Naive thymus-derived CD4-positive, alpha-beta T cell (primary cell): ENCODE data around the gene SLC34A1. TPM values are rescaled to one million over a fixed set of nuclear protein-coding genes. Genes with fewer than 3 reads are reported as not detected.

Experiments
- ATAC-seq: fragments of 150-1000 bp; cut with Tn5 transposase; 2 replicates; pipeline ENCODE4 v1.10.0; 2021; ENCODE audit warnings: mild to moderate bottlenecking, moderate library complexity
- CTCF ChIA-PET: fragments of 350-600 bp; sonication (Branson Sonifier 250); formaldehyde crosslinking; loops from one replicate; lab custom pipeline; 2021; ENCODE audit warnings: antibody characterized with exemption; lab: Charles Lee
- POLR2A ChIA-PET: fragments of 350-600 bp; sonication (Branson Sonifier 250); formaldehyde crosslinking; loops from one replicate; lab custom pipeline; 2021; ENCODE audit warnings: antibody characterized with exemption, inconsistent platforms; lab: Charles Lee
- DNase-seq, 9 donors: peaks; one replicate each; pipeline versions ENCODE4 v3.0.0 to v3.0.0-alpha.2; 2020 to 2022; ENCODE audit warnings: mixed read lengths in 1 of 9
- H3K27ac ChIP-seq: one replicate; pipeline ENCODE4 v1.7.0; 2013; ENCODE audit warnings: mild to moderate bottlenecking, low read depth, low read length, moderate library complexity
- H3K27me3 ChIP-seq, 2 donors: one replicate each; pipeline ENCODE4 v1.7.0; 2013; ENCODE audit warnings: low read length in 2 of 2, mild to moderate bottlenecking in 2 of 2, moderate library complexity in 2 of 2; ENCODE audit not compliant: control insufficient read depth in 2 of 2, insufficient read depth in 2 of 2
- H3K36me3 ChIP-seq, 3 experiments: 1 replicate in 2 of 3; 2 replicates in 1 of 3; pipeline ENCODE4 v1.7.0; 2013; ENCODE audit warnings: low read length in 3 of 3, mild to moderate bottlenecking in 3 of 3, moderate library complexity in 1 of 3; ENCODE audit not compliant: insufficient read depth in 3 of 3, control insufficient read depth in 2 of 3
- H3K4me1 ChIP-seq, 2 donors: one replicate each; pipeline ENCODE4 v1.7.0; 2013; ENCODE audit warnings: low read length in 2 of 2, mild to moderate bottlenecking in 2 of 2, moderate library complexity in 1 of 2; ENCODE audit not compliant: control insufficient read depth in 2 of 2, insufficient read depth in 2 of 2
- H3K4me3 ChIP-seq: 2 replicates; pipeline ENCODE4 v1.7.0; 2013; ENCODE audit warnings: mild to moderate bottlenecking, low read length
- H3K9me3 ChIP-seq, 3 experiments: 1 replicate in 2 of 3; 2 replicates in 1 of 3; pipeline ENCODE4 v1.7.0; 2013; ENCODE audit warnings: low read length in 3 of 3; ENCODE audit not compliant: control insufficient read depth in 2 of 3
- H3K27ac Mint-ChIP-seq, 9 donors: one replicate each; pipeline ENCODE4 v1.8.0; 2020 to 2022; ENCODE audit warnings: mixed read lengths in 9 of 9, mild to moderate bottlenecking in 8 of 9, moderate library complexity in 5 of 9, inconsistent platforms in 2 of 9
- H3K27me3 Mint-ChIP-seq, 5 donors: one replicate each; pipeline ENCODE4 v1.8.0; 2021 to 2022; ENCODE audit warnings: mixed read lengths in 5 of 5, mild to moderate bottlenecking in 1 of 5
- H3K36me3 Mint-ChIP-seq, 5 donors: one replicate each; pipeline ENCODE4 v1.8.0; 2020 to 2022; ENCODE audit warnings: mixed read lengths in 5 of 5, mild to moderate bottlenecking in 3 of 5, inconsistent platforms in 1 of 5
- H3K4me1 Mint-ChIP-seq, 7 donors: one replicate each; pipeline ENCODE4 v1.8.0; 2020 to 2022; ENCODE audit warnings: mixed read lengths in 7 of 7, mild to moderate bottlenecking in 3 of 7, inconsistent platforms in 1 of 7
- H3K4me3 Mint-ChIP-seq, 10 donors: one replicate each; pipeline ENCODE4 v1.8.0; 2020 to 2022; ENCODE audit warnings: mild to moderate bottlenecking in 10 of 10, mixed read lengths in 10 of 10, moderate library complexity in 6 of 10, inconsistent platforms in 2 of 10
- H3K9me3 Mint-ChIP-seq, 11 donors: one replicate each; pipeline ENCODE4 v1.8.0; 2020 to 2022; ENCODE audit warnings: mixed read lengths in 11 of 11, mild to moderate bottlenecking in 4 of 11, inconsistent platforms in 1 of 11, moderate library complexity in 1 of 11
- intact Hi-C, 2 donors: fragments of 100-400 bp; cut with micrococcal nuclease; formaldehyde crosslinking; loops; one replicate each; pipeline ENCODE4 v1.15.1; 2023
- polyA plus RNA-seq, 2 donors: library from polyadenylated mRNA; unstranded; fragments of 300-500 nt; fragmentation: Illumina TruSeq; gene quantifications; one replicate each; pipeline ENCODE4 v1.2.3, GENCODE V29; 2021
- total RNA-seq, 6 experiments: library from RNA in 5 of 6; stranded (reverse) in 5 of 6; gene quantifications; 1 replicate in 5 of 6; 2 replicates in 1 of 6; pipeline ENCODE4 v1.2.3 and lab custom pipeline; 2021 to 2026

SLC34A1 gene
- total and polyA plus RNA-seq, 7 experiments from 2014 or later = 0.27 to 0.29 TPM; not detected in 5

- no peaks in the 10 kb centered on the region for H3K36me3 Mint-ChIP-seq
- peaks cover 0 to 2% (median 0%) of the 10 kb centered on the region in 11 donors for H3K9me3 Mint-ChIP-seq
- peak overlapping the region; percentile 61 for H3K4me3 ChIP-seq
- H3K27ac Mint-ChIP-seq = peak overlapping the region in 7 of 9 donors; percentile 23 to 80 (median 71)
- intact Hi-C loops = loop anchor here (1.0 to 2.0 kb wide), 10 partner anchors 26 to 270 kb away; partner anchors contain the start of genes PDLIM7 (in 2 of the 2), NSD1 (in 1 of the 2), PRR7 (in 1 of the 2) and RGS14 (in 1 of the 2)
- H3K4me1 ChIP-seq = peaks cover 25 to 33% of the 10 kb centered on the region in 2 donors
- peaks cover 0 to 58% (median 0%) of the 10 kb centered on the region in 5 donors for H3K27me3 Mint-ChIP-seq
- DNase-seq = peak in 8 of 9 donors; percentile 48 to 64 (median 60)
- POLR2A ChIA-PET = interaction anchor here (0.6 to 9.5 kb wide), 18 partner anchors 11 to 95 kb away, joined by 3 to 210 read pairs (median 6); partner anchors contain the start of genes GRK6, PDLIM7 and PRR7
- CTCF ChIA-PET = interaction anchor here (0.6 to 9.6 kb wide), 27 partner anchors 9 to 289 kb away, joined by 3 to 189 read pairs (median 11); partner anchors contain the start of genes GRK6, PDLIM7, PRR7 and SLC34A1
- peak overlapping the region; percentile 25 for H3K27ac ChIP-seq
- H3K27me3 ChIP-seq = no peaks in the 10 kb centered on the region
- H3K4me1 Mint-ChIP-seq = peaks cover 7 to 35% (median 23%) of the 10 kb centered on the region in 7 donors
- H3K9me3 ChIP-seq = no peaks in the 10 kb centered on the region
- H3K4me3 Mint-ChIP-seq = peak overlapping the region; percentile 76 to 88 (median 84)
- H3K36me3 ChIP-seq = no peaks in the 10 kb centered on the region
- ATAC-seq = peak; percentile 45
These were observed 19.0 kb downstream of the SLC34A1 start for GRCh38 chr5:177403102-177403791.

GRCh38 chr5:177403792-177404640 is 19.8 kb downstream of the SLC34A1 start:
- Histone ChIP-seq H3K36me3 (no peaks in the 10 kb centered on the region), H3K9me3 (no peaks in the 10 kb centered on the region), H3K4me3 (peak overlapping the region; percentile 61), H3K27ac (peak overlapping the region; percentile 41), H3K4me1 (peaks cover 25 to 33% of the 10 kb centered on the region in 2 donors), H3K27me3 (no peaks in the 10 kb centered on the region)
- H3K27me3 Mint-ChIP-seq = peaks cover 0 to 54% (median 0%) of the 10 kb centered on the region in 5 donors
- DNase-seq (peak; percentile 74 to 86 (median 84)), ATAC-seq (peak; percentile 87)
- intact Hi-C loops = loop anchor here (1.0 to 2.0 kb wide), 13 partner anchors 22 to 271 kb away; partner anchors contain the start of genes PDLIM7 (in 2 of the 2), PRR7 (in 2 of the 2), GRK6 (in 1 of the 2) and NSD1 (in 1 of the 2)
- peaks cover 7 to 35% (median 23%) of the 10 kb centered on the region in 7 donors for H3K4me1 Mint-ChIP-seq
- no peaks in the 10 kb centered on the region for H3K36me3 Mint-ChIP-seq
- peak overlapping the region in 9 of 10 donors; percentile 76 to 88 (median 84) for H3K4me3 Mint-ChIP-seq
- H3K27ac Mint-ChIP-seq = peak overlapping the region in 1 of 9 donors; percentile 19
- CTCF ChIA-PET = interaction anchor here (0.6 to 9.6 kb wide), 25 partner anchors 9 to 290 kb away, joined by 3 to 189 read pairs (median 11); partner anchors contain the start of genes GRK6, PDLIM7, PRR7 and SLC34A1
- H3K9me3 Mint-ChIP-seq = peaks cover 0 to 2% (median 0%) of the 10 kb centered on the region in 11 donors
- POLR2A ChIA-PET = interaction anchor here (0.6 to 9.5 kb wide), 21 partner anchors 10 to 750 kb away, joined by 3 to 210 read pairs (median 6); partner anchors contain the start of genes GRK6 and PRR7

- H3K36me3 Mint-ChIP-seq = no peaks in the 10 kb centered on the region
- peaks cover 0 to 2% (median 0%) of the 10 kb centered on the region in 11 donors for H3K9me3 Mint-ChIP-seq
- peaks cover 7 to 35% (median 23%) of the 10 kb centered on the region in 7 donors for H3K4me1 Mint-ChIP-seq
- ChIA-PET POLR2A (interaction anchor here (0.7 to 9.5 kb wide), 14 partner anchors 9 to 750 kb away, joined by 3 to 210 read pairs (median 6); partner anchors contain the start of genes GRK6 and PRR7), CTCF (interaction anchor here (0.8 to 9.6 kb wide), 14 partner anchors 10 to 104 kb away, joined by 3 to 189 read pairs (median 26); partner anchors contain the start of genes GRK6, PRR7 and SLC34A1)
- peak overlapping the region in 9 of 10 donors; percentile 29 to 88 (median 58) for H3K4me3 Mint-ChIP-seq
- H3K27me3 Mint-ChIP-seq = peaks cover 0 to 53% (median 0%) of the 10 kb centered on the region in 5 donors
- peak overlapping the region in 3 of 9 donors; percentile 19 to 58 (median 33) for H3K27ac Mint-ChIP-seq
- H3K36me3 ChIP-seq = no peaks in the 10 kb centered on the region
- peak overlapping the region; percentile 61 for H3K4me3 ChIP-seq
- H3K9me3 ChIP-seq = no peaks in the 10 kb centered on the region
- peak overlapping the region; percentile 41 for H3K27ac ChIP-seq
- DNase-seq (no peak), ATAC-seq (no peak)
- intact Hi-C loops = loop anchor here (1.0 to 2.0 kb wide), 4 partner anchors 22 to 97 kb away; partner anchors contain the start of genes GRK6 (in 1 of the 2) and PRR7 (in 1 of the 2)
- H3K4me1 ChIP-seq = peaks cover 25 to 33% of the 10 kb centered on the region in 2 donors
- H3K27me3 ChIP-seq = no peaks in the 10 kb centered on the region
These were observed 20.5 kb downstream of the SLC34A1 start for GRCh38 chr5:177404641-177405179.

- Mint-ChIP-seq H3K9me3 (peaks cover 0 to 2% (median 0%) of the 10 kb centered on the region in 11 donors), H3K27ac (no peak overlapping the region), H3K4me3 (peak overlapping the region in 3 of 10 donors; percentile 84 to 88 (median 86)), H3K27me3 (peaks cover 0 to 51% (median 0%) of the 10 kb centered on the region in 5 donors), H3K36me3 (no peaks in the 10 kb centered on the region), H3K4me1 (peaks cover 7 to 35% (median 24%) of the 10 kb centered on the region in 7 donors)
- Histone ChIP-seq H3K36me3 (no peaks in the 10 kb centered on the region), H3K9me3 (no peaks in the 10 kb centered on the region), H3K4me1 (peaks cover 25 to 33% of the 10 kb centered on the region in 2 donors), H3K27ac (no peak overlapping the region), H3K4me3 (no peak overlapping the region), H3K27me3 (no peaks in the 10 kb centered on the region)
- no peak for ATAC-seq
- CTCF ChIA-PET = interaction anchor here (1.6 to 9.6 kb wide), 11 partner anchors 10 to 86 kb away, joined by 3 to 189 read pairs (median 41); partner anchors contain the start of genes GRK6 and PRR7
- no peak for DNase-seq
- intact Hi-C loops = loop anchor here in 1 of 2 donors (2.0 kb wide), 1 partner anchor 41 kb away; the partner anchor contains the start of gene PRR7
- POLR2A ChIA-PET = interaction anchor here (1.4 to 9.5 kb wide), 7 partner anchors 9 to 52 kb away, joined by 5 to 210 read pairs (median 48); partner anchors contain the start of genes GRK6 and PRR7
These were observed 21.1 kb downstream of the SLC34A1 start for GRCh38 chr5:177405312-177405711.

GRCh38 chr5:177405805-177406204 is 21.6 kb downstream of the SLC34A1 start:
- intact Hi-C loops = loop anchor here in 1 of 2 donors (2.0 kb wide), 1 partner anchor 41 kb away; the partner anchor contains the start of gene PRR7
- H3K36me3 Mint-ChIP-seq = no peaks in the 10 kb centered on the region
- Histone ChIP-seq H3K27me3 (no peaks in the 10 kb centered on the region), H3K4me1 (peaks cover 28 to 37% of the 10 kb centered on the region in 2 donors), H3K27ac (no peak overlapping the region), H3K36me3 (no peaks in the 10 kb centered on the region), H3K9me3 (no peaks in the 10 kb centered on the region), H3K4me3 (no peak overlapping the region)
- peaks cover 7 to 40% (median 29%) of the 10 kb centered on the region in 7 donors for H3K4me1 Mint-ChIP-seq
- CTCF ChIA-PET = interaction anchor here (0.6 to 9.6 kb wide), 7 partner anchors 9 to 128 kb away, joined by 3 to 189 read pairs (median 44); partner anchors contain the start of genes GRK6 and PRR7
- ATAC-seq (peak; percentile 39), DNase-seq (no peak)
- H3K27me3 Mint-ChIP-seq = peaks cover 0 to 51% (median 0%) of the 10 kb centered on the region in 5 donors
- H3K9me3 Mint-ChIP-seq = peaks cover 0 to 2% (median 0%) of the 10 kb centered on the region in 11 donors
- no peak overlapping the region for H3K27ac Mint-ChIP-seq
- POLR2A ChIA-PET = interaction anchor here (2.0 to 9.5 kb wide), 6 partner anchors 8 to 48 kb away, joined by 5 to 210 read pairs (median 68); partner anchors contain the start of genes GRK6 and PRR7
- peak overlapping the region in 1 of 10 donors; percentile 5 for H3K4me3 Mint-ChIP-seq
